GM18502 (cell line): ENCODE data around the gene DRD1.

ENCODE experiments used
- ATAC-seq: cut with Tn5 transposase; IDR thresholded peaks from one replicate; pipeline ENCODE4 v1.9.1; 2021; ENCODE audit warnings: mild to moderate bottlenecking; ENCODE audit not compliant: unreplicated experiment, poor library complexity

DRD1 gene

DNA sequence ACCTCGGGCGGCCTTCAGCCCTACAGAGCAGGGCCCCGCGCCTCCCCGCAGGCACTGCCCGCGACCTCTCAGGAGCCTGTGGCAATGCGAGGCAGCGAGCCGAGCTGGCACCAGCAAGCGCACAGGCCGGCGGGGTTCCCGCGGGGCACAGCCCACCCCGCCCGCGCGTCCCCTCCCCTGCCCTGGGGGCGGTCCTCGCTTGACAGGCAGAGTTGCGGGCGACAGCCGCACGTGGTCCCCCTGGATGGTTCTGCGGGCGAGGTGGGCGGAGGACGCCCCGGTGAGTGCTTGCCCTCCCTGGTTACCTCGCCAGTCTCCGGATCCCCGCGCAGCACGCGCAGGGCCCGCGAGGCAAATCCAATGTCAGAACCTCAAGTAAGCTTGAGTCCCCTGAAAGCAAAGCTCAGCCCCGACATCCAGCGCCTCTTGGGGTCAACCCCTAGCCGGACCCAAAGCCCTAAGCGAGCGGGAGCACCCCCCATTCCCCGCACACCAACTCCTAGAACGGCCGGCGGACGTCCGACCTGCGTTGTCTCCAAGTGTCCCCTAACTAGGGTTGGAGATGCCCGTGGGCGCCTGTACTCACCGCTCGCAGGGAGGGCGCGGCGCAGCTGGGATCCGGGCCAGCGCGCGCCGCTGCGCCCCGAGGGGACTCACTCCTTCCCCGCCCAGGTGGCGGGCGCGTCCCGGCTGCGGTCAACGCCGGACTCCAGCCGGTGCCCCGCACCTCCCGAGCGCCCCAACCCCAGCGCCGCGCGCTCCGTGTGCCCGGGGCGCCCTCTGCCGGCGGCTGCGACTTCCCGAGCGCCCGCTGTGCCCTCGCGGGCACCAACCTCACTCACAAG lies at the start of gene DRD1:
TSS of gene DRD1 (minus strand) at position 123 of the 845 bp plus-strand sequence. CDS start 1,083 bp downstream, outside the sequence.
- no peak for ATAC-seq

DNA sequence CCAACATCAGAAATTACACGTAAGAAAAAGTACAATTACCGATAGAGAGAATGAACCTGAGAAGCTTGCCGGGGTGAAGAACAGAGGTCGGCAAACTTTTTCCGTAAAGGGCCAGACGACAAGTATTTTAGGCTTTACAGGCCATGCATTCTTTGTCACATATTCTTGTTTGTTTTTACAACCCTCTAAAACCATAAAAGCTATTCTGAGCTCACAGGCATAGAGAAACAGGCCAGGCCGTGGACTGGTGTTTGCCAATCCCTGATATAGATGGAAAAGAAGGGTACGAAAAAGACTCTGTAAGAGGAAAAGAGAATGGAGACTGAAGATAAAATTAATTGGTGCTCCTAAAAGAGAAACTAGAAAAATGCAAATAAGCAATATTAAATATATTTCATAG lies 49.7 kb upstream of the DRD1 start:
- no peak for ATAC-seq

DNA sequence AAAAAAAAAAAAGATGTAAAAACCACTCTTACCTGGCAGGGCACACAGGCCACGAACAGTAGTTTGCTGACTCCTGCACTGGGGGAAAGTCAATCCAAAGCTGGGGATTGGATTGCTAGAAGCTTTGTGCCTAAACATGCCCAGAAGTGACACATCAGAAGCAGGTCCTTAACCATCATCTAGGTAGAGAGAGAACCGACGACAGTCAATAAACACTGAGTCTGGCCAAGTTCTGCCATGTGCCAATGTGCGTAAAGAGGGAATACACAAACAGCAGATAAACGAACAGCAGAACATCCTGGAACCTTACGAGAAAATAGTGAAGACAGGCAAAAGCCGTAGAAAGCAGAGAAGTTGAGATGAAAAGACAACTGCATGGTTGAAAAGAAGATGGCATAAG lies 49.3 kb upstream of the DRD1 start:
- ATAC-seq = no peak

DNA sequence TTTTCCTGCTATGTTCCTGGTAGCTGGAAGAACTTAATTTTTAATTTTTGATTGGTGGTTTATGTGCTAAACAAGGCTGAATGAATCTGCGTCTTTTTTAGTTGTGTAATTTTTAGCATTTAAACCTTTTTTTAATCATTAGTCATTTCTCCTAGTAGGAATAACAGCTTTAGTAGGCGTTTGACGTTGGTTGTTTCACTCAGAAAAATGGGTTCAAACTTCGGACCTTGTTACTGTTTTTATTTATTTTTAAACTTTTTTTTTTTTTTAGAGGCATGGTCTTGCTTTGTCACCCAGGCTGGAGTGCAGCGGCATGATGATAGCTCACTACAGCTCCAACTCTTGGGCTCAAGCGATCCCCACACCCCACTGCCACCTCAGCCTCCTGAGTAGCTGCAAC lies 47.2 kb upstream of the DRD1 start:
- no peak for ATAC-seq

DNA sequence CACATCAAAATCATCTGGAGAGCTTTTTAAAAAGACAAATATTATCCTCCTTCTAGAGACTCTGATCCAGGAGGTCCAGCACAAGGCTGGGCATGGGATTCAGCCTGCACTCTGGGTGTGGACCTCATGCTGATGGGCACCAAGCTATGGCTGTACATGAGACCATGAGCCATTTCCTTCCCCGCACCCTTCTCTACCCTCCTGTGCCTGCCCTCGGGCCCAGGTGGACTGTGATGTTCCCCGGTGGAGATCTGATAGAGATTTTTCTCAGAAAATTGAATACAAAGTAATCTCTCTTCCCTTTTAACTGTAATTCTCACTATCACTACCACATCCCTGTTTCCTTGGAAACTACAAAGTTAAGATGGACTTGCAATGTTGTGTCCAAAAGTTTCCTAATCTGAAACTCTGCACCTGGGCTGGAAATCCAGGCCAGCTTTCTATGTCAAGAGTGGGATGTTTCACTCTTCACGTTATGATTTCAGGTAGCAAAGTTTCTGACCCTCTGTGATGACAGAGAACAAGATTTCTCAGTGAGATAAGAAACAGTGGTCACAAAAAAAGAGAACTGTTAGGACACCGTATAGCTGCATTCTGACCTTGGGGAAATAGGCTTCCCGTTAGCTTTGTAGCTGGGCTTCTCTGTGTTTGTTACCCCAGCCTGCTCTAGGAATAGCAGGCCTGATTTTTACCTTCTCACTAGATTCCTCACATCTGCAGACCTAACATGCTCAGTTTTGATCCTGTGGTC lies 45.9 kb upstream of the DRD1 start:
- no peak for ATAC-seq

DNA sequence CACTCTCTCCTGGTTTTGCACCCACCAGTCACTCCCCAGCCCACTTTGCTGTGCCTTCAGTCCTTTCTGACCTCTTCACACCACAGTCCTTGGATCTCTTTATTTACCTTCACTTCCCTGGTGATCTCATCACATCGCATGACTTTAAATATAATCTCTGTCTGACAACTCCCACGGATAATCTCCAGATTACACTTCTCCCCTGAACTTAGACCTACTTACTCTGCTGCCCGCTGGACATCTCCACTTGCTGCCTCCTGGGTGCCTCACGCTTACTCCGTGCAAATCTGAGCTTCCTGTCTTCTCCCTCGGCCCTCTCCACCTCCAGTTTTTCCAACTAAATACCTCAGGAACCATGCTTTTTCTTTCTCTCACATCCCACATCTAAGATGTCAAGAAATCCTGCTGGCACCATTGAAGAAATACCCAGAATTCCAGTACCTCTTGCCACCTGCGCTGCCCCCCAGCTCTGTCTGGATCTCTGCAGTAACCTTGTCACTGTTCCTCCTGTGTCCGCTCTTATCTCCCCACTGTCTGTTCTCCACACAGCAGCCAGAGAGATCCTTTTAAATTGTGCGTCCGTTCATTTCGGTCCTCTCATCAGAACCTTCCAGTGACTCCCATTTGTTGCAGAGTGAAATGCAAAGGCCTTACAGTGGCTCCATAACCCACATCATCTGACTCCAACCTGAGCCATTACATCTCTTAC lies 43.7 kb upstream of the DRD1 start:
- ATAC-seq = no peak

DNA sequence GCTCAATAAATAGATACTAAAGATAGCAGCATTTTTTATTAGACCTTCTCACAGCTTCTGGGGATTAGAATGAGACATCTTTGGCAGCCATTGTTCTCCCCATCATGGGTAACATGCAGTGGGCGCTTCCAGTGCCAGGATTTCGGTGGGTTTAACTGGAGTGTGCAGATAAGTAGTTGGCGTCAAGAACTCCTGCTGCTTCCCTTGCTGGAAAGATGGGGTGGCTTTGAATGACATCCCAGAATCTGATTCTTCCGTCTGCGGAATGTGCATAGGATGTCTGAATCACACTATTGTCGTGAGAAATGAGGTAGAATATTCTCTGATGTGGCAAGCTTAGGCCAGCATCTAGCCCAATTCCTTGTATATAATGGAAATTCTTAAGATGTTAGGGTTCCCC lies 41.6 kb upstream of the DRD1 start:
- ATAC-seq = no peak

DNA sequence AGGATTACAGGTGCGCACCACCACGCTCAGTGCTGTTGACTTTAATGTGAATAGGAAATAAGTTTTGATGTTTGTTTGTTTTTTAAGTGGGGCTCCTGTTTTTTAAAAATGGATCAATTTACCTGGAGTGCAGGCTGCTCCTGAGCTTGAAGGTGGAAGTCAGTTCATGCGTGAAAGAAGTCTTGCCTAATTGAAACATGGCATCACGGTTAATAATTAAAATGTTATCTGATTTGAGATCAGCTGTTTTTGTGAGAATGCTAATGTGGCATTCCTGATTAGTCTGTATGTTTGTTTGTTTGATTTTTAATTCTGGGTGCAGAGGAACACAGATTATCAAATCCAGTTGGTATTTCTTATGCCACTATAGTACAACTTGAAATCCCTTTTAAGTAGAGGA lies 40.8 kb upstream of the DRD1 start:
- ATAC-seq = no peak

DNA sequence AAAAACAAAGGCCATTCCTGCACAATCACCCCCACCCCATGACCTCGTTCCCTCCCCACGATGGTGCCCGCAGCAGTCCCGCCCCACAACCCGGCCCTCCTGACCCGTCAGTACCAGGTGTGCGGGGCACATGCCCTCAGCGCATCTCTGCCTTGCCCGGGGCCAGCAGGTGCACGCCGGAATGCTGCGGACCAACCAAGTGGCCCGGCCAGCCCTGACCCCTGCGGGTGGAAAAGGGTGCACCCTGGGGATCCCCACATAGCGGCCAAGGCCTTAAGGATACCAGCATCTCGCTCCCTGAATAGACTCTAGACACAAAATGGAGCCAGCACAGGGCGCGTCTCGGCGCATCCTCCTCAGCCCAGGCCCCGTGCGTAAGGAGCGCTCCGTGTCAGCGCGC lies 40.3 kb upstream of the DRD1 start:
- ATAC-seq = no peak

DNA sequence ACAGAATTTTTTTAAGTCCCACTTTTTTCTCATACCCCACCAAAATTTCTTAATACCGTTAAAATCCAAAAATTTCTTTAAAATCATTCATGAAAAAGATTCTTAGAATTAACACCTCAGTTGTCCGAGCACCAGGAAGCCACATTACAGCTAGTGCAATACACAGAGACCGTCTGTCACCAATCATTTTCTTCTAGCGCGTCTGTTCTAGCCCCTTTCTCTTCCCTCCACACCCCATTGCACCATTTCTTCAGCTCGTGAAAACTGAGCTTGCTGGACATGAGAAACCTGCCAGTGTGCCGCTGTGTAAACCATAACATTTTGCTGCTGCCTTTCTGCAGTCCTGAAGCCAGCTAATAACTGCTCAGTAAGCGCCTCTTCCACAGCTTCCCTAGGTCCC lies 39.4 kb upstream of the DRD1 start:
- no peak for ATAC-seq

DNA sequence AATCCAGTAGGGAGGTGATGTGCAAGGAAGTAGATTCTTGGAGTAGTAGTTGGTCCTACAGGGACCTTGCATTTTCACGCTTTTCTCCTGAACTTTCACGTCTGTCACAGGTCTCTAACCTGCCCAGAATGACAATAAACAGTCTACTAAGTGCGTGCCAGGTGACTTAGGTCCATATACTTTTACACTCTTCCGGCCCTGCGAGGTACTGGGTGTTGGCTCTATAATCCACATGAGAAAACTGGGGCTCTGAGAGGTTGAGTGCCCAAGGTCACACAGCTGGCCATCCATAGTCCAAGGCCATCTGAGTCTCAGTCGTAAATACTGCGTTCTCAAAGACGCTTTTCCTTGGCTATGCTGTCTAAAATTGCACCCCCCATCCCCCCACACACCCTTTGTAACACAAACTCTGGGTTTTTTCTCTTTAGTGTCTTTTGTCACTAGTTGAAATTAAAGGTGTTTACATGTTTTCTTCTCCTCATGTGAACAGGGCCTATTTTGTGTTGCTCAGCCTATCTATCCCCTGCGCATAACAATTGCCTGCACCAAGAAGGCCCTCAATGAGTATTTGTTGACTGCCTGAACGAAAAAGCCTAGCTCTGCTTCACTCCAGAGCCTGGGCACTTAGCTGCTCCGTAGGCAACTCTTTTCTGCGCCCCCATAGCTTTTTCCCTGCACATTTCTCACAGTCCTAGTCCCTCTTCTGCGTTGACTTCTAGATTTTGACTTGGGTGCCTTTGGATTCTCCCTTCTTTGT lies 35.3 kb upstream of the DRD1 start:
- no peak for ATAC-seq

DNA sequence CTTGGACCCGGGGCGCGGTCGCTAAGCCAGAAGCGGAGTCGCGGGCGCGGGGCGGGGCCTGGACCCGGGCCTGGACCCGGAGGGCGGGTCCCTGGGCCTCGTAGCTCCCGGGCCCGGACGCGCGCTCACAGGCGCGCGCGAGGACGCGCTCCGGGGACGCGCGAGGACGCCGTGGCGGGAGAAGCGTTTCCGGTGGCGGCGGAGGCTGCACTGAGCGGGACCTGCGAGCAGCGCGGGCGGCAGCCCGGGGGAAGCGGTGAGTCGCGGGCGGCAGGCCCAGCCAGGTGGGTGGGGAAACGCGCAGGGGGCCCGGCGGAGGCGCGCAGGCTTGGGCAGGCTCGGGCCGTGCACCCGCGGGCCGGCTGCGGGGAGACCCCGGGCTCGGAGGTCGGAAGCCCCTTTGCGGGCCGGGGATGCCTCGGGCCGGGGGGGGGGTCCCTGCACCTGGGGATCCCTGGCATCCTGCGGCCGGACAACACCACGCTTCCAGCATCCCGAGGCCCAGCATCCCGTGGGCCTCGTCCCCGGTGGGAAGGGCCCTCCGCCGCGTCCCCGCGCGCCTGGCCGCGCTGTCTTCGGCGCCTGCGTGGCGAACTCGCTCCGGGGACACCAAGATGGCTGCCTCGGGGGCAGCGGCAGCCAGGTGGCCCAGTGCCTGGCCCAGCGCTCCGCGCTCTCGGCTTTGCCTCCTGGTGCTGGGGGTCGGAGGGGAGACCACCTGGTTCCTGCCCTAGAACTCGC lies 34.6 kb upstream of the DRD1 start, which contains the start of gene SFXN1:
TSS of gene SFXN1 (plus strand) at position 177 of the 741 bp plus-strand sequence. CDS start 13,544 bp downstream, outside the sequence.
- ATAC-seq = peak; percentile 81

DNA sequence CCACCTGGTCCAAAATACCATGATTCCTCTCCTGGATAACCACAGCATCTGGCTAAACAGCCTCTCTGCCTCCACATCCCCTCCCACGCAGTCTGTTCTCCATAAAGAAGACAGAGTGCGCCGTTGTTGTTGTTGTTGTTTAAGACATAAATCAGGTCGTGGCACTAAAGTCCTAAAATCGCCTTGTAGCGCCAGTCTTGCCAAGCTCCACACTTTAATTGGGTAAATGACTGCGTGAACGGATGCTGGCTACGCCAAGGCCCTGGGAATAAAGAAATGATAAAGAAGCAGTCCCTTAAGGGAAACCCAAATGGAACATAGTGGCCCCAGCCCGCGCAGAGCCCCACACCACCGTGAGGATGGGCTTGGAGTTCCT lies 34.0 kb upstream of the DRD1 start:
- no peak for ATAC-seq

DNA sequence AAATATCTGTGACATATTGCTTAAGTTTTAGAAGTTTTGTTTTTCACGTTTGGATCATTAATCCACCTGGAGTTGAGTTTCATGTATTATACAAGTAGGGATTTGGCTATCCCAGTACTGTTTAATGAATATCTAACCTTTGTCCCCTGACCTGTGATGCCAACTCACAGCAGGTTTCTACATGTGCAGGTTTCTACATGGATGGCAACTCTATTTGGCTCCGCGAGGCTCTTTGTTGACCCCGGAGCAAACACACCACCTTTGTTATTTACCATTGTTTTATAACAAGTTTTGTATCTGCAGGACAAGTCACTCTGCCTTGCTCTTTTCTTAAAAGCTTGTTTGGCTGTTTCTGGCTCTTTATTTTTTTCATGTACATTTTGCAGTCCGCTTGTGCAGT lies 33.5 kb upstream of the DRD1 start:
- ATAC-seq = no peak

DNA sequence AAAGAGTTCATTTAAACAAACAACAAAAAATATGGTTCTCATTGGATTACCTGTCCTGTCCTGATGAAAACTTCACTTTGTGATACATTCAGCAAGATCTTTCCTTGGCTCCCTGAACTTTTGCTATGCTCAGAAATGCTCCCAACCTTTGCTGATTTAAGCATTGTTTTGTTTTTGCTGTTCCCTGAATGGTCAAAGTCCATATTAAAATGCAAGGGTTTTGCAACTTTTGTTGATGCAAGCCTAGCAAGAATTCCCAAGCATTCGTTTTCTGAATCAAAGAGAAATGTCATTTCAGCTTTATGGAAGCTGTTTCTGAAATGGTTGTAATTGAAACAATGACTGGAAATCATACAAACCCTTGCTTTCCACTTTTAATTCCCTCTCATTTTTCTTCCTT lies 31.3 kb upstream of the DRD1 start:
- no peak for ATAC-seq

DNA sequence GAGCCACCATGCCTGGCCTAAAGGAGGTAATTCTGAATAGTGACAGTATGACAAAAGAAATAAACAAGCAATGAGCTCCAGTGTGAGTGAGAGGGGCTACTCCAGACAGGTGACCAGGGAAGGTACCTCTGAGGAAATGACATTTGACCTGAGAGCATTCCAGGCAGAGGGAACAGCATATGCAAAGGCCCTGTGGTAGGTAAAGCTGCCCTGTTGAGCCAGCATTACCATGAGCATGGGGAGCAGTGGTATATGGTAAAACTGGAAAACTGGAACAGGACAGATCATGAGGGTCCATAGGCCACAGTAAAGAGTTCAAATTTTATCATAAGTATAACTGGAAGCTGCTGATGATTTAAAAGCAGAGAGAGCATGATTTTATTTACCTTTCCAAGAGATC lies 28.4 kb upstream of the DRD1 start:
- no peak for ATAC-seq

DNA sequence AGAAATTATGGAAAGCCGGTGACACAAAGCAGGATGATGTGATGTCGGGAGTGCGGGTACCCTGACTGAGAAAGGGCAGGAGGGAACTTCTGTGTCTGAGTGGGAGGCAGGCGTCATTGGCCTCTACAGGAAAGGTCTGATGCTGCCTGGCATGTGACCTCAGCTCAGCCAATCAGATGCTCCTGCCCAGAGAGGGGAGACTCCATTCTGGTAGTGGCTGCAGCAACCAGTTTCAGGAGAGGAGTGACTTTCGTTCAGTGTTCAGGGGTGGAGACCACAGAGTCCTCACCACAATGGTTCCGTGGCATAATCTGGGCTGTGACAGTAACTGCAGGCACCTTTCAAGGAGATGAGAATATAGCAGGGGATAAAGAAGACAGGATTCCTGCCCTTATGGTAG lies 27.6 kb upstream of the DRD1 start:
- no peak for ATAC-seq

DNA sequence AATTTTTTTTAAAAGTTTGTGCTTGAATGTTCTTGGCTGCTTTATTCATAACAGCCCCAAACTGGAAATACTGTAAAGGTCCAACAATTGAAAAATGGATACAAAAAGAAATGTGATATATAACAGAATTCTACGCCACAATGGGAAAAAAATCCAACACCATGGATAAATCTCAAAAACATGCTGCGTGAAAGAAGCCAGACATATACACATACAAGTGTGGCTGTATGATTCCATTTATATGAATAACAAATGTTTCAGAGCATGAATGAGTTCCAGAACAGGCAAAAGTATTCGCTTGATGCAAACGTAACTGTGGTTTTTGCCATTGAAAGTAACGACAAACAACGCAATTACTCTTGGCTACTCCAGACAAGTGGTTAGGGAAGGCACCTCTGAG lies 27.2 kb upstream of the DRD1 start:
- ATAC-seq = no peak

DNA sequence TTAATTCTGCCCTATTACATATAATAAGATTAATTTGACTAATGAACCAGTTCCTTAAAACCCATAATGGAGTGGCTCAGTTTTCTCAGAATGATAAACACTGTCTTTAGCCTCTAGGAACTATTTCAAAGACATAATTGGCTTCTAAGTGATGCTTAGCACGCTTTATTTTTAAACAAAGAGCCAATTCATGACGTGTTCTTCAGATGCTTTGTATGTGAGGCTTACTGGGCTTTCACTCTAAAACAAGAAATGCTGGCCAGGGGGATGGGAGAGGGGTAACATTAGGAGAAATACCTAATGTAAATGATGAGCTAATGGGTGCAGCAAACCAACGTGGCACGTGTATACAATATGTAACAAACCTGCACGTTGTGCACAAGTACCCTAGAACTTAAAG lies 26.8 kb upstream of the DRD1 start:
- no peak for ATAC-seq

DNA sequence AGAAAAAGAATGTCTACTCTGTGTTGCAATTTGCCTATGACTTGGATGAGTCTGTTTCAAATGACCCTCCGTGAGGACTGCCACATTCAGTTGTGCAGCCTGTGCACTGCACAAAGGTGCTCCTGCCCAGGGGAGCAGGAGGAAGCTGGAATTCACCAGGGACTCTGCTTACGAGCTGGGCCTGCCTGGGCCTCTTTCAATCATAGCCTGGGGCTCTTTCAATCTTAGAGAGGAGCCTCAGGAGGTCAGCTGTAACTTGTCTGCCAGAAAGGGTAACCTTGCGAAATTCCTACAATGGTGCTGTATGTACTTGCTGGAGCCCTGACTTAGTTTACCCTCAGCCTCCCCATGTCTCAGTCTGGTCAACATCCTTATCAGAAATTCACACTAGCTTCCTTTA lies 25.9 kb upstream of the DRD1 start:
- ATAC-seq = no peak
